ENCODE measurements around the gene CTTN. TPM values are rescaled to one million over a fixed set of nuclear protein-coding genes. Genes with fewer than 3 reads are reported as not detected.
A peak's percentile ranks its signal among the peaks of the same experiment; 100 is the strongest.

CTTN gene
- total RNA-seq, 1 donor from 2014 or later, result 412 TPM

GRCh38 chr11:70371241-70371640, 27.1 kb upstream of the CTTN start:
- peak; percentile 3 for DNase-seq (ENCODE audit: low read depth)
- Histone ChIP-seq H3K4me3 (ENCODE audit: low read depth, low read length) (no peak overlapping the region), H3K36me3 (ENCODE audit: control insufficient read depth, insufficient read depth, low read length) (peaks cover 7% of the 10 kb centered on the region), H3K27me3 (ENCODE audit: control insufficient read depth, insufficient read depth, low read length) (no peaks in the 10 kb centered on the region)
- TF ChIP-seq CTCF (IDR thresholded peaks at IDR 0.05; ENCODE audit: insufficient read depth, low read length, severe bottlenecking), result no peak
- FAIRE-seq, result peak; percentile 99

GRCh38 chr11:70372076-70372475, 26.3 kb upstream of the CTTN start:
- FAIRE-seq, result no peak
- H3K36me3 ChIP-seq (ENCODE audit: control insufficient read depth, insufficient read depth, low read length), result peaks cover 7% of the 10 kb centered on the region
- H3K27me3 ChIP-seq (ENCODE audit: control insufficient read depth, insufficient read depth, low read length), result no peaks in the 10 kb centered on the region
- no peak for TF ChIP-seq CTCF (IDR thresholded peaks at IDR 0.05; ENCODE audit: insufficient read depth, low read length, severe bottlenecking)
- no peak overlapping the region for H3K4me3 ChIP-seq (ENCODE audit: low read depth, low read length)
- DNase-seq (ENCODE audit: low read depth), result no peak

- Histone ChIP-seq H3K27me3 (ENCODE audit: control insufficient read depth, insufficient read depth, low read length) (no peaks in the 10 kb centered on the region), H3K4me3 (ENCODE audit: low read depth, low read length) (no peak overlapping the region), H3K36me3 (ENCODE audit: control insufficient read depth, insufficient read depth, low read length) (peaks cover 13% of the 10 kb centered on the region)
- DNase-seq (ENCODE audit: low read depth) (no peak), FAIRE-seq (no peak)
- no peak for TF ChIP-seq CTCF (IDR thresholded peaks at IDR 0.05; ENCODE audit: insufficient read depth, low read length, severe bottlenecking)
Measured at GRCh38 chr11:70376621-70377020, 21.7 kb upstream of the CTTN start.

- H3K36me3 ChIP-seq (ENCODE audit: control insufficient read depth, insufficient read depth, low read length), result peaks cover 10% of the 10 kb centered on the region
- no peak overlapping the region for H3K4me3 ChIP-seq (ENCODE audit: low read depth, low read length)
Measured at GRCh38 chr11:70377645-70378044, 20.7 kb upstream of the CTTN start.

GRCh38 chr11:70378506-70379134, 19.7 kb upstream of the CTTN start:
- H3K4me3 ChIP-seq (ENCODE audit: low read depth, low read length), result no peak overlapping the region
- DNase-seq (ENCODE audit: low read depth), result no peak
- peaks cover 8% of the 10 kb centered on the region for H3K36me3 ChIP-seq (ENCODE audit: control insufficient read depth, insufficient read depth, low read length)
- no peaks in the 10 kb centered on the region for H3K27me3 ChIP-seq (ENCODE audit: control insufficient read depth, insufficient read depth, low read length)
- FAIRE-seq, result no peak
- peak; percentile 14 for TF ChIP-seq CTCF (IDR thresholded peaks at IDR 0.05; ENCODE audit: insufficient read depth, low read length, severe bottlenecking)

More at GRCh38 chr11:70377645-70378044, 20.7 kb upstream of the CTTN start:
- FAIRE-seq (no peak), DNase-seq (ENCODE audit: low read depth) (no peak)
- H3K27me3 ChIP-seq (ENCODE audit: control insufficient read depth, insufficient read depth, low read length), result no peaks in the 10 kb centered on the region
- TF ChIP-seq CTCF (IDR thresholded peaks at IDR 0.05; ENCODE audit: insufficient read depth, low read length, severe bottlenecking), result no peak

- no peak for TF ChIP-seq CTCF (IDR thresholded peaks at IDR 0.05; ENCODE audit: insufficient read depth, low read length, severe bottlenecking)
- Histone ChIP-seq H3K36me3 (ENCODE audit: control insufficient read depth, insufficient read depth, low read length) (peaks cover 10% of the 10 kb centered on the region), H3K4me3 (ENCODE audit: low read depth, low read length) (no peak overlapping the region), H3K27me3 (ENCODE audit: control insufficient read depth, insufficient read depth, low read length) (no peaks in the 10 kb centered on the region)
- FAIRE-seq (no peak), DNase-seq (ENCODE audit: low read depth) (no peak)
Measured at GRCh38 chr11:70381350-70381749, 17.0 kb upstream of the CTTN start.

Data from bronchial epithelial cell (primary cell).